GM23338 (cell line): ENCODE data around the gene PKIB.

Source experiments
- CTCF ChIP-seq, 2 experiments: fragments of 200-600 bp in 1 of 2; sonication (generic) in 1 of 2; conservative IDR thresholded peaks; 2 replicates each; pipeline versions ENCODE4 v1.5.1 to v1.6.1; 2016 to 2017; ENCODE audit warnings: antibody characterized with exemption in 2 of 2, low read depth in 2 of 2, mild to moderate bottlenecking in 2 of 2, moderate library complexity in 1 of 2
- EZH2 ChIP-seq: fragments of 200-600 bp; sonication (generic); IDR thresholded peaks from one replicate; pipeline ENCODE4 v1.8.0; 2017; ENCODE audit warnings: antibody characterized with exemption, mild to moderate bottlenecking, low read depth; ENCODE audit not compliant: unreplicated experiment
- EZH2phosphoT487 ChIP-seq: fragments of 200-600 bp; sonication (generic); IDR thresholded peaks from one replicate; pipeline ENCODE4 v1.8.1; 2018; ENCODE audit warnings: antibody characterized with exemption; ENCODE audit not compliant: unreplicated experiment
- POLR2AphosphoS5 ChIP-seq: IDR thresholded peaks from 2 replicates; pipeline ENCODE4 v1.6.1; 2016; ENCODE audit warnings: antibody characterized with exemption, low read depth
- TF ChIP-seq, protein P1 (sequence below): IDR thresholded peaks from 2 replicates; pipeline ENCODE4 v1.6.1; 2016; ENCODE audit warnings: antibody characterized with exemption
- TF ChIP-seq, protein P2 (sequence below): IDR thresholded peaks from one replicate; pipeline ENCODE4 v1.6.1; 2018; ENCODE audit warnings: antibody characterized with exemption; ENCODE audit not compliant: unreplicated experiment

GRCh38 chr6:122727244-122727643 is 117.0 kb downstream of the PKIB start:
- TF ChIP-seq CTCF (conservative IDR thresholded peaks at IDR 0.05; ENCODE audit: low read depth in 2 of 2) (no peak), POLR2AphosphoS5 (no peak), EZH2 (no peak), EZH2phosphoT487 (no peak)
- TF ChIP-seq, protein P1, sequence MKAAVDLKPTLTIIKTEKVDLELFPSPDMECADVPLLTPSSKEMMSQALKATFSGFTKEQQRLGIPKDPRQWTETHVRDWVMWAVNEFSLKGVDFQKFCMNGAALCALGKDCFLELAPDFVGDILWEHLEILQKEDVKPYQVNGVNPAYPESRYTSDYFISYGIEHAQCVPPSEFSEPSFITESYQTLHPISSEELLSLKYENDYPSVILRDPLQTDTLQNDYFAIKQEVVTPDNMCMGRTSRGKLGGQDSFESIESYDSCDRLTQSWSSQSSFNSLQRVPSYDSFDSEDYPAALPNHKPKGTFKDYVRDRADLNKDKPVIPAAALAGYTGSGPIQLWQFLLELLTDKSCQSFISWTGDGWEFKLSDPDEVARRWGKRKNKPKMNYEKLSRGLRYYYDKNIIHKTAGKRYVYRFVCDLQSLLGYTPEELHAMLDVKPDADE, result no peak
- TF ChIP-seq, protein P2, sequence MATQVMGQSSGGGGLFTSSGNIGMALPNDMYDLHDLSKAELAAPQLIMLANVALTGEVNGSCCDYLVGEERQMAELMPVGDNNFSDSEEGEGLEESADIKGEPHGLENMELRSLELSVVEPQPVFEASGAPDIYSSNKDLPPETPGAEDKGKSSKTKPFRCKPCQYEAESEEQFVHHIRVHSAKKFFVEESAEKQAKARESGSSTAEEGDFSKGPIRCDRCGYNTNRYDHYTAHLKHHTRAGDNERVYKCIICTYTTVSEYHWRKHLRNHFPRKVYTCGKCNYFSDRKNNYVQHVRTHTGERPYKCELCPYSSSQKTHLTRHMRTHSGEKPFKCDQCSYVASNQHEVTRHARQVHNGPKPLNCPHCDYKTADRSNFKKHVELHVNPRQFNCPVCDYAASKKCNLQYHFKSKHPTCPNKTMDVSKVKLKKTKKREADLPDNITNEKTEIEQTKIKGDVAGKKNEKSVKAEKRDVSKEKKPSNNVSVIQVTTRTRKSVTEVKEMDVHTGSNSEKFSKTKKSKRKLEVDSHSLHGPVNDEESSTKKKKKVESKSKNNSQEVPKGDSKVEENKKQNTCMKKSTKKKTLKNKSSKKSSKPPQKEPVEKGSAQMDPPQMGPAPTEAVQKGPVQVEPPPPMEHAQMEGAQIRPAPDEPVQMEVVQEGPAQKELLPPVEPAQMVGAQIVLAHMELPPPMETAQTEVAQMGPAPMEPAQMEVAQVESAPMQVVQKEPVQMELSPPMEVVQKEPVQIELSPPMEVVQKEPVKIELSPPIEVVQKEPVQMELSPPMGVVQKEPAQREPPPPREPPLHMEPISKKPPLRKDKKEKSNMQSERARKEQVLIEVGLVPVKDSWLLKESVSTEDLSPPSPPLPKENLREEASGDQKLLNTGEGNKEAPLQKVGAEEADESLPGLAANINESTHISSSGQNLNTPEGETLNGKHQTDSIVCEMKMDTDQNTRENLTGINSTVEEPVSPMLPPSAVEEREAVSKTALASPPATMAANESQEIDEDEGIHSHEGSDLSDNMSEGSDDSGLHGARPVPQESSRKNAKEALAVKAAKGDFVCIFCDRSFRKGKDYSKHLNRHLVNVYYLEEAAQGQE, result no peak
